ACC112 (cell line): ENCODE measurements around the gene GSN.
A peak's percentile ranks its signal among the peaks of the same experiment; 100 is the strongest.
"Not testable (repeated sequence)": the region's sequence is repeated elsewhere in the genome, so short reads cannot be mapped to it uniquely, and the experiment has no call there.

Experiments
- H2AFZ ChIP-seq: fragments of 200-600 bp; sonication (generic); one replicate; pipeline ENCODE4 v1.6.0; 2017; ENCODE audit warnings: antibody characterized with exemption, low read length; ENCODE audit not compliant: unreplicated experiment
- H3K27ac ChIP-seq: fragments of 200-600 bp; sonication (generic); 2 replicates; pipeline ENCODE4 v1.5.1; 2014; ENCODE audit warnings: low read depth, mild to moderate bottlenecking, antibody characterized with exemption, low read length, moderate library complexity
- H3K27me3 ChIP-seq: fragments of 200-600 bp; sonication (generic); 2 replicates; pipeline ENCODE4 v1.6.1; 2014; ENCODE audit warnings: mild to moderate bottlenecking, antibody characterized with exemption, low read length, moderate library complexity, mixed read lengths; ENCODE audit not compliant: insufficient read depth
- H3K36me3 ChIP-seq: fragments of 200-600 bp; sonication (generic); 2 replicates; pipeline ENCODE4 v1.6.1; 2016; ENCODE audit warnings: mild to moderate bottlenecking, antibody characterized with exemption, low read length, moderate library complexity, mixed read lengths; ENCODE audit not compliant: insufficient read depth
- H3K4me1 ChIP-seq: fragments of 200-600 bp; sonication (generic); one replicate; pipeline ENCODE4 v1.6.1; 2016; ENCODE audit warnings: low read length, mixed read lengths; ENCODE audit not compliant: insufficient read depth, unreplicated experiment, control insufficient read depth
- H3K4me3 ChIP-seq: fragments of 200-600 bp; sonication (generic); 2 replicates; pipeline ENCODE4 v1.5.1; 2014; ENCODE audit warnings: mild to moderate bottlenecking, low read depth, low read length
- H3K79me2 ChIP-seq: fragments of 200-600 bp; sonication (generic); one replicate; pipeline ENCODE4 v1.6.0; 2016; ENCODE audit warnings: low read length; ENCODE audit not compliant: control insufficient read depth, unreplicated experiment, insufficient read depth

The GSN gene

GRCh38 chr9:121289772-121290370 is 21.9 kb downstream of the GSN start:
- Histone ChIP-seq H3K4me3 (no peak overlapping the region), H3K79me2 (peaks cover 10% of the 10 kb centered on the region), H2AFZ (no peak overlapping the region), H3K27ac (no peak overlapping the region), H3K27me3 (no peaks in the 10 kb centered on the region), H3K4me1 (peaks cover 48% of the 10 kb centered on the region), H3K36me3 (peaks cover 2% of the 10 kb centered on the region; the same call in 1 of the 2 replicates)

GRCh38 chr9:121291536-121291935 is 23.6 kb downstream of the GSN start:
- not testable (repeated sequence) for H3K27ac ChIP-seq, H3K27me3 ChIP-seq, H2AFZ ChIP-seq, H3K4me3 ChIP-seq, H3K79me2 ChIP-seq, H3K36me3 ChIP-seq
- H3K4me1 ChIP-seq: peaks cover 34% of the 10 kb centered on the region

DNA sequence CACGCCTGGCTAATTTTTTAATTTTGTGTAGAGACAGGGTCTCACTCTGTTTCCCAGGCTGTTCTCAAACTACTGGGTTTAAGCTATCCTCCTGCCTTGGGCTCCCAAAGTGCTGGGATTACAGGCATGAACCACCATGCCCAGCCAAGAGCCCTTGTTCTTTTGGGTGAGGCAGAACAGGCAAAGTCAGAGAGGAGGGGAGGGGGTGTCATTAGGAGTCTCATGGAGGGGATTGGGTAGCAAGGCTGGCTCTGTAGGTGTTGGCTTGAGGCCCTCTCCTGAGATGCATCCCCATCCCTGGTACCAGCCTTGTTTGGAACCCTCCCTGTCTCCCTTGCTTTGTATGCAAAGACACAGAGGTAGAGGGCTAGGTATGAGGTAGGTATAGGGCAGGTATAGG is 24.1 kb downstream of the GSN start:
- H3K4me3 ChIP-seq: no peak overlapping the region
- no peaks in the 10 kb centered on the region; the same call in 1 of the 2 replicates for H3K36me3 ChIP-seq
- H2AFZ ChIP-seq: no peak overlapping the region
- H3K4me1 ChIP-seq: peaks cover 32% of the 10 kb centered on the region
- peaks cover 4% of the 10 kb centered on the region for H3K79me2 ChIP-seq
- no peak overlapping the region for H3K27ac ChIP-seq
- no peaks in the 10 kb centered on the region for H3K27me3 ChIP-seq

DNA sequence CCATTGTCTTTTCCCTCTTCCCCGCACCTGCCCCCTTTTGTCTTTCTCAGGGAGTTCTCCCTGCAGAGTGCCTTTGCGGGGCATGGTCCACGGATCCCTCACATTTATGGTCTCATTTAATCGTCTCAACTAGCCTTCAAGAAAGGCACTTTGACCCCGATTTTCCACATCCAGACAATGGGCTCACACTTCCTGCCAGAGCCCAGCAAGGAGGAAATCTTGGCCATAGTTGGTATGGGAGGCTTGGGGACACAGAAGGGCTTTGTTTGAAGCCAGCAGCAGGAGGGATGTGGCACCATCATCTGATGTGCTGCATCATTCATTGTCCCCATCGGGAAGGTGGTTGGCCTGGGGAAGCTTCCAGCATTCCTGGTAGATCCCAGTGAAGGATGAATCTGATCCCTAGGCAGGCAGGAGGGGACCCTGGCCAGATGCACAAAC is 24.9 kb downstream of the GSN start:
- Histone ChIP-seq H2AFZ (no peak overlapping the region), H3K79me2 (peaks cover 2% of the 10 kb centered on the region), H3K27ac (no peak overlapping the region), H3K4me3 (no peak overlapping the region), H3K36me3 (no peaks in the 10 kb centered on the region; the same call in 1 of the 2 replicates), H3K27me3 (no peaks in the 10 kb centered on the region), H3K4me1 (peaks cover 33% of the 10 kb centered on the region)

- no peaks in the 10 kb centered on the region for H3K79me2 ChIP-seq
- no peaks in the 10 kb centered on the region; the same call in 1 of the 2 replicates for H3K36me3 ChIP-seq
- no peak overlapping the region for H3K4me3 ChIP-seq
- H3K27ac ChIP-seq: no peak overlapping the region
- no peaks in the 10 kb centered on the region for H3K27me3 ChIP-seq
- H3K4me1 ChIP-seq: peaks cover 33% of the 10 kb centered on the region
- no peak overlapping the region for H2AFZ ChIP-seq
Measured at GRCh38 chr9:121294151-121294743, 26.3 kb downstream of the GSN start.

DNA sequence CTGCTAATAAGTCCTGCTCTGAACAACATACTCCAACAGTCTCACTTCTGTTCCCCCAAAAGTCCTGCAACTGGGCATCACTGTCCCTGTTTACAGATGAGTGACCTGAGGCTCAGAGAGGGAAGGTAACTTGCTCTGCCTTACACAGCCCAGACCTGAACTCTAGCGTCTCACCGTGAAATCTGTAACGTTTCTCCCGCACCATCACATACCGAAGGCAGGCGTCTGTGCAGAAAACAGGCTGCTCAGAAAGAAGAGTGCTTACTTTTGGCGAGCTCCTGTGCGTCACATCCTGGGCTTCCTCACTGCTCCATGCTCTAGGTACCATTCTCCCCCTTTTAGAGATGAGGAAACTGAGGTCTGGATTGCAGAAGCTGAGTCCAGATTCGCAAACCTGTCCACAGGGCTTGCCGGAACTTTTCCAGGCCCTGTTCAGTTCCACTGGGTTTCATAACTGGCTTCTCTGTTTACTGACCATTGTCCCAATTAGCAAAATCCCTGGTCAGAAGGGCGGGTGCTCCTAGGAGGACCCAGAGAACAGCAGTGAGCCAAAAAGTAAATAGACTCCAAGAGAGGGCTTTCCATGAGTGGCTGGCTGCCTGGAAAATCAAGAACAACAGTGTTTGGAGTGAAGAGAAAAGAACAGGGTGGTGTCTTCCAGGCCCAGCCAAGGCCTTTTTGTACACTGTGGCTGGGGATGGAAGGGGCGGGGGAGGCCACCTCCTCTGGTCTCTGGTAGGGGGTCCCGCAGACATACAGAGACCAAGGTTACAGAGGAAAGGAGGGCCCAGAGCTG is 27.1 kb downstream of the GSN start:
- H3K4me1 ChIP-seq: peaks cover 27% of the 10 kb centered on the region
- H3K36me3 ChIP-seq: no peaks in the 10 kb centered on the region; the same call in 1 of the 2 replicates
- no peaks in the 10 kb centered on the region for H3K27me3 ChIP-seq
- no peak overlapping the region for H3K27ac ChIP-seq
- peaks cover 1% of the 10 kb centered on the region for H3K79me2 ChIP-seq
- H3K4me3 ChIP-seq: no peak overlapping the region
- no peak overlapping the region for H2AFZ ChIP-seq

DNA sequence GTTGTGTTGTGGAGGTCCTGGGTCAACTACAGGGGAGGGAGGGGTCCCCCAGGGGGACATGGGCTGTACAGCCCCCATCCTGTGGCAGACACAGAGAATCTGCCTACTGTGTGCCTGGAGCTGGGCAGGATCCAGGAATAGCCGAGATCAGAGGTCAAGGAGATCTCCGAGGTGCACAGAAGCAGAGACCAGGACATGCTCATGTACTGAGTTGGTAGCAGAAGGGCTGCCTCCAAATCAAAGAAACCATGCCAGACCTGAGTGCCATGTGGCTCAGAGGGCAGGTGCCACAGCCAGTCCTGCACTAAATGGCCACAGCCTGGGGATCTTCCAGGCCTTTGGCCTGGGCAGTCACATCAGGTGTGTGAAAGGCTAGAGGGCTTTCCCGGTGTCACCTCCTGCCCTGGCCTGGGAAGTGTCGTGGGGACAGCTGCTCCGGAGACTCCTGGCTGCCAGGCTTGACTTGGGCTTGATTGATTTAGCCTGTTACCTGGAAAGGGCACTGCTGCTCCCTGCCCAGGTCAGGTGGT is 27.8 kb downstream of the GSN start:
- H3K27me3 ChIP-seq: no peaks in the 10 kb centered on the region
- H3K79me2 ChIP-seq: peaks cover 6% of the 10 kb centered on the region
- no peak overlapping the region for H3K4me3 ChIP-seq
- no peak overlapping the region for H2AFZ ChIP-seq
- H3K4me1 ChIP-seq: peaks cover 33% of the 10 kb centered on the region
- H3K27ac ChIP-seq: no peak overlapping the region
- H3K36me3 ChIP-seq: no peaks in the 10 kb centered on the region; the same call in 1 of the 2 replicates

DNA sequence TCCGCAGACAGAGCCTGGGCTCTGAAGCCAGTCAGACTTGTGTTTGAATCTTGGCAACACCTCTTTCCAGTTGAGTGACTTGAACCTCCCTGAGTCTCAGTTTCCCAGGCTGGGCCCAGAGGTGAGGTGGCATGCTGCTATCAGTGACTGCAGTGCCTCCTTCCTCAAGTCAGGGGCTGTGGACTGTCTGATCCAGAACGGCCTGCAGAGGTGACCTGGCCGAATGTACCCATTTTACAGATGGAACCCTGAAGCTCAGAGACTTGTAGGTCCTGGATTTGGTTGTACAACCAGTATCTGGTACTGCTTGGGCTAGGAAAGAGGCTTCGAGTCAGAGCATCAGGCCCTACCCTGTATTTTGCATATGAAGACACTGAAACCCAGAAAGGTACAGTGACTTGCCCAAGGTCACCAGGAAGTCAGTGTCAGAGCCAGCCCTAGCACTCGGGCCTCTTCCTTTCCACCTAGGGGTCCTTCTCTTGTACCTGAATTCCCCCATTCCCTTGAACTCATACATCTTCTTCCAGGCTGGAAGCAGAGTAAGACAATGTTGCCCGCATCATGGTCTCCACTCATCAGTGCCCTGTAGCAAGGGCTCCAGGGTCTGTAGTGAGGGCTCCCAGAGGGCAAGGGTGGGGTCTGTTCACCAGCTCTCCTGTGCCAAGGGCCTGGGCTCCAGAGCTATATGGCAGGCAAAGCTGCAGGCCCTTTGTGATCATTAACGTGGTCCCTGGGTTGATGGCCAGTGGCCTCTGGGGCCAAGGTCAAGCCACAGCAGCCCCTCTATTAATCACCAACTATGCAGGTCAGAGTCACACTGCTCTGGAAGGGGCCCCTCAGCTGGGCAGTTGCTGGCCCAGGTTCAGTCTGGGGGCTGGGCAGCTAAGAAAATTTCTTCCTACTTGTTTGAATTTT is 28.5 kb downstream of the GSN start:
- no peak overlapping the region for H3K4me3 ChIP-seq
- H3K79me2 ChIP-seq: peaks cover 10% of the 10 kb centered on the region
- H3K4me1 ChIP-seq: peaks cover 35% of the 10 kb centered on the region
- H3K36me3 ChIP-seq: no peaks in the 10 kb centered on the region; the same call in 1 of the 2 replicates
- H2AFZ ChIP-seq: no peak overlapping the region
- H3K27ac ChIP-seq: no peak overlapping the region
- no peaks in the 10 kb centered on the region for H3K27me3 ChIP-seq

DNA sequence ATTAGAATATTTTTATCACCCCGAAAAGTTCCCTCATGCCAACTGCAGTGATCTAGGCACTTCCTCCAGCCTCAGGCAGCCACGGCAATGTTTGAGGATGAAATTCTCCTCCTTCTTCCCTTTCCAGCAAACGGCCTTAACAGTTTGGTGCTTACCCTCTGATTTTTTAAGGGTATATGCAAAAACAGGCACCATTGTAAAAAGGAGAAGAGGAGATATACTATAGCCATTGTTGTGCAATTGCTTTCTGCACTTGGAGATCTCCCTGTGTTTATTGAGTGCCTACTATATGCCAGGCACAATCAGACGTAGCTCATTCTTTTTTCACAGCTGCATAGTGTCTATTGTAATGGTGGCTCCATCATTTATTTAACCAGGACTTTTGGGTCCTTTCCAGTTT is 29.4 kb downstream of the GSN start:
- Histone ChIP-seq H3K4me3 (no peak overlapping the region), H3K27me3 (no peaks in the 10 kb centered on the region), H3K36me3 (peaks cover 6% of the 10 kb centered on the region; the same call in 1 of the 2 replicates), H3K79me2 (peaks cover 10% of the 10 kb centered on the region), H2AFZ (no peak overlapping the region), H3K27ac (no peak overlapping the region; the same call in 1 of the 2 replicates), H3K4me1 (peaks cover 35% of the 10 kb centered on the region)

GRCh38 chr9:121298016-121298538 is 30.1 kb downstream of the GSN start:
- no peak overlapping the region for H2AFZ ChIP-seq
- no peak overlapping the region for H3K4me3 ChIP-seq
- no peaks in the 10 kb centered on the region for H3K27me3 ChIP-seq
- peak overlapping the region; percentile 46 for H3K27ac ChIP-seq
- H3K4me1 ChIP-seq: peaks cover 35% of the 10 kb centered on the region
- peaks cover 7% of the 10 kb centered on the region; the same call in 1 of the 2 replicates for H3K36me3 ChIP-seq
- H3K79me2 ChIP-seq: peaks cover 10% of the 10 kb centered on the region
